HG03159 (cell line): ENCODE results near the gene OSCP1.
A peak's percentile ranks its signal among the peaks of the same experiment; 100 is the strongest.
"Not testable (repeated sequence)": the region's sequence is repeated elsewhere in the genome, so short reads cannot be mapped to it uniquely, and the experiment has no call there.

ENCODE experiments used
- ATAC-seq: cut with Tn5 transposase; IDR thresholded peaks from one replicate; pipeline ENCODE4 v1.9.1; 2021; ENCODE audit warnings: mild to moderate bottlenecking, moderate library complexity; ENCODE audit not compliant: unreplicated experiment

Gene OSCP1

GRCh38 chr1:36450270-36450918, at the start of gene OSCP1:
OSCP1 (minus strand) TSS chr1:36450451; CDS start chr1:36450369, 82 bp downstream.
- ATAC-seq: peak; percentile 97

GRCh38 chr1:36497207-36497606, 47.0 kb upstream of the OSCP1 start:
- ATAC-seq: no peak

GRCh38 chr1:36494971-36495370, 44.7 kb upstream of the OSCP1 start:
- no peak for ATAC-seq

GRCh38 chr1:36493524-36493923, 43.3 kb upstream of the OSCP1 start:
- no peak for ATAC-seq

GRCh38 chr1:36492491-36492890, 42.2 kb upstream of the OSCP1 start:
- ATAC-seq: no peak

GRCh38 chr1:36489258-36490051, 39.2 kb upstream of the OSCP1 start:
- not testable (repeated sequence) for ATAC-seq

- no peak for ATAC-seq
Observed at GRCh38 chr1:36487906-36488305, 37.7 kb upstream of the OSCP1 start.

- not testable (repeated sequence) for ATAC-seq
Observed at GRCh38 chr1:36487336-36487725, 37.1 kb upstream of the OSCP1 start.

GRCh38 chr1:36486439-36487335, 36.4 kb upstream of the OSCP1 start:
- no peak for ATAC-seq

GRCh38 chr1:36486093-36486438, 35.8 kb upstream of the OSCP1 start:
- ATAC-seq: no peak

GRCh38 chr1:36484099-36484498, 33.8 kb upstream of the OSCP1 start:
- ATAC-seq: no peak

- ATAC-seq: no peak
Observed at GRCh38 chr1:36482724-36483388, 32.6 kb upstream of the OSCP1 start, which contains the start of gene CSF3R. CSF3R (minus strand) TSS chr1:36482913; CDS start chr1:36479496, 3,417 bp downstream.

- no peak for ATAC-seq
Observed at GRCh38 chr1:36481771-36482723, 31.8 kb upstream of the OSCP1 start.

- no peak for ATAC-seq
Observed at GRCh38 chr1:36481091-36481490, 30.8 kb upstream of the OSCP1 start.

GRCh38 chr1:36480161-36480560, 29.9 kb upstream of the OSCP1 start:
- ATAC-seq: no peak

- no peak for ATAC-seq
Observed at GRCh38 chr1:36479505-36480051, 29.3 kb upstream of the OSCP1 start.

- ATAC-seq: not testable (repeated sequence)
Observed at GRCh38 chr1:36477615-36478014, 27.4 kb upstream of the OSCP1 start.

- no peak for ATAC-seq
Observed at GRCh38 chr1:36476945-36477344, 26.7 kb upstream of the OSCP1 start.

- ATAC-seq: no peak
Observed at GRCh38 chr1:36475910-36476604, 25.8 kb upstream of the OSCP1 start.
